ENCODE data around the gene ATG3. TPM values are rescaled to one million over a fixed set of nuclear protein-coding genes. Genes with fewer than 3 reads are reported as not detected.

Gene ATG3
- total RNA-seq, 4 donors from 2014 or later: 24.3 to 82.6 (median 52.8) TPM

DNA sequence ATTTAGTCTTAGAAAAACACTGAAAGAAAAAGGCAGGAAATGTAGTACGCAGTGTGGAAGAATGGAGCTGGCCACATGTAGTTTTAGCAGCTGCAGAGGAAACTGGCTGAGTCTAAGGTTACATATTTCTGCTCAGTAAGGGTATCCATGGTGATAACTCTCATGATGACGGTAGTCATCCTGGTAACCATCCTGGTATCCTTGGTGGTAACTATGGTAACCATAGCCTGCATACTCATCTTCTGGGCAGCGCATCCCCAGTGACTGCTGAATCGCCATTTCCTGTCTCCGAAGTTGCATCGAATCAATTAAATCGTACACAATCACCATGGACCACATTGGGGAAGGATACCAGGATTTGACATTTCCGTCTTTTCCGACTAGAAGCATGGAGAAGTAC lies 43.5 kb upstream of the ATG3 start:
- intact Hi-C loops (cut with DNase I; ENCODE audit: low total_unique reads): no loop called here
- WGBS, 2 donors (ENCODE audit: low coverage in 1 of 2): 73 to 79% methylated on average over 2 to 9 of the region's 9 CpGs
- Histone ChIP-seq H3K9me3 (no peaks in the 10 kb centered on the region), H3K27ac (no peak overlapping the region), H3K4me1 (no peaks in the 10 kb centered on the region), H3K36me3 (no peaks in the 10 kb centered on the region), H3K4me3 (no peak overlapping the region), H3K27me3 (no peaks in the 10 kb centered on the region)
- in situ Hi-C loops (cut with MboI; ENCODE audit: low pct_ligation_motif_present in 1 of 4, low pct_unique_long_range_greater_than_20kb in 1 of 4, low sequenced_read_pairs in 3 of 4): no loop called here
- DNase-seq: no peak
- TF ChIP-seq POLR2AphosphoS5 (IDR thresholded peaks at IDR 0.05): no peak
- no peak for TF ChIP-seq EP300 (IDR thresholded peaks at IDR 0.05; ENCODE audit: low read depth)

DNA sequence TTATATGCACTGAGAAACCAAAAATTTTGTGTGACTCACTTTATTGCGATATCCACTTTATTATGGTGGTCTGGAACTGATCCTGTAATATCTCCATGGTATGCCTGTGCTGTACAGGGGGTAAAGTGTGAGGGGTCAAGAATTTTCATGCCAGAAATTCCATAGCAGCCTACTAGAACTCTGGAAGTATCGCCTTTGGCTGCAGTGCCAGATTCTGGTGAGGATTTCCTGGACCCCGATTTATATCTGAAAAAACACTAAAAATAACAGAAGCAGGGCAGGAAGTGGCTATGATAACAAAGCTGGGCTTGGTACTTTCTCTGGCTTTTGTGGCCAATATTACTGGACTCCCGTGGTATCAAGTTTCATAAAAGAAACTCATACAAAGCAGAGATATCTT lies 42.8 kb upstream of the ATG3 start:
- no peaks in the 10 kb centered on the region for H3K4me1 ChIP-seq
- in situ Hi-C loops (cut with MboI; ENCODE audit: low pct_ligation_motif_present in 1 of 4, low pct_unique_long_range_greater_than_20kb in 1 of 4, low sequenced_read_pairs in 3 of 4) (no loop called here), intact Hi-C loops (cut with DNase I; ENCODE audit: low total_unique reads) (no loop called here)
- H3K27ac ChIP-seq: no peak overlapping the region
- H3K9me3 ChIP-seq: no peaks in the 10 kb centered on the region
- DNase-seq: no peak
- no peak overlapping the region for H3K4me3 ChIP-seq
- no peaks in the 10 kb centered on the region for H3K36me3 ChIP-seq
- WGBS, 2 donors (ENCODE audit: low coverage in 1 of 2): 50 to 55% methylated on average over 4 of the region's 4 CpGs
- H3K27me3 ChIP-seq: no peaks in the 10 kb centered on the region
- TF ChIP-seq POLR2AphosphoS5 (IDR thresholded peaks at IDR 0.05) (no peak), POLR2A (IDR thresholded peaks at IDR 0.05) (no peak), EP300 (IDR thresholded peaks at IDR 0.05; ENCODE audit: low read depth) (no peak)
- TF ChIP-seq, protein P1, sequence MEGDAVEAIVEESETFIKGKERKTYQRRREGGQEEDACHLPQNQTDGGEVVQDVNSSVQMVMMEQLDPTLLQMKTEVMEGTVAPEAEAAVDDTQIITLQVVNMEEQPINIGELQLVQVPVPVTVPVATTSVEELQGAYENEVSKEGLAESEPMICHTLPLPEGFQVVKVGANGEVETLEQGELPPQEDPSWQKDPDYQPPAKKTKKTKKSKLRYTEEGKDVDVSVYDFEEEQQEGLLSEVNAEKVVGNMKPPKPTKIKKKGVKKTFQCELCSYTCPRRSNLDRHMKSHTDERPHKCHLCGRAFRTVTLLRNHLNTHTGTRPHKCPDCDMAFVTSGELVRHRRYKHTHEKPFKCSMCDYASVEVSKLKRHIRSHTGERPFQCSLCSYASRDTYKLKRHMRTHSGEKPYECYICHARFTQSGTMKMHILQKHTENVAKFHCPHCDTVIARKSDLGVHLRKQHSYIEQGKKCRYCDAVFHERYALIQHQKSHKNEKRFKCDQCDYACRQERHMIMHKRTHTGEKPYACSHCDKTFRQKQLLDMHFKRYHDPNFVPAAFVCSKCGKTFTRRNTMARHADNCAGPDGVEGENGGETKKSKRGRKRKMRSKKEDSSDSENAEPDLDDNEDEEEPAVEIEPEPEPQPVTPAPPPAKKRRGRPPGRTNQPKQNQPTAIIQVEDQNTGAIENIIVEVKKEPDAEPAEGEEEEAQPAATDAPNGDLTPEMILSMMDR (IDR thresholded peaks at IDR 0.05): no peak

DNA sequence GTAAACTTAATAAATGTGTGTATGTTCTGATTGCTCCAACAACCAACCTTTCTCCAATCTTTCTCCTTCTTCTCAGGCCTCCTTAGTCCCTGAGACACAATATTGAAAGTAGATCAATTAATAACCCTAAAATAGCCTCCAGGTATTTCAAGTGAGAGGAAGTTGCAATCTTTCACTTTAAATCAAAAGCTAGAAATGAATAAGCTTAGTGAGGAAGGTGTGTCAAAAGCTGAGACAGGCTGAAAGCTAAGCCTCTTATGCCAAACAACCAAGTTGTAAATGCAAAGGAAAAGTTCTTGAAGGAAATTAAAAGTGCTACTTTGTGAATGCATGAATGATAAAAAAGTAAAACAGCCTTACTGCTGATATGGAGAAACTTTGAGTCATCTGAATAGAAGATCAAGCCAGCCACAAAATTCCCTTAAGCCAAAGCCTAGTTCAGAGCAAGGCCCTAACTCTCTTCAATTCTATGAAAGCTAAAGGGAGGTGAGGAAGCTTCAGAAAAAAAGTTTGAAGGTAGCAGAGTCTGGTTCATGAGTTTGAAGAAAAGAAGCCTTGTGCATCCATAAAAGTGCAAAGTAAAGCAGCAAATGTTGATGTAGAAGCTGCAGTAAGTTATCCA lies 40.6 kb upstream of the ATG3 start:
- Histone ChIP-seq H3K27ac (no peak overlapping the region), H3K27me3 (no peaks in the 10 kb centered on the region), H3K9me3 (no peaks in the 10 kb centered on the region), H3K36me3 (no peaks in the 10 kb centered on the region), H3K4me3 (no peak overlapping the region), H3K4me1 (no peaks in the 10 kb centered on the region)
- no peak for DNase-seq
- in situ Hi-C loops (cut with MboI; ENCODE audit: low pct_ligation_motif_present in 1 of 4, low pct_unique_long_range_greater_than_20kb in 1 of 4, low sequenced_read_pairs in 3 of 4) (no loop called here), intact Hi-C loops (cut with DNase I; ENCODE audit: low total_unique reads) (no loop called here)
- TF ChIP-seq EP300 (IDR thresholded peaks at IDR 0.05; ENCODE audit: low read depth) (no peak), POLR2A (IDR thresholded peaks at IDR 0.05) (no peak), POLR2AphosphoS5 (IDR thresholded peaks at IDR 0.05) (no peak)
- TF ChIP-seq, protein P1 (IDR thresholded peaks at IDR 0.05): no peak

DNA sequence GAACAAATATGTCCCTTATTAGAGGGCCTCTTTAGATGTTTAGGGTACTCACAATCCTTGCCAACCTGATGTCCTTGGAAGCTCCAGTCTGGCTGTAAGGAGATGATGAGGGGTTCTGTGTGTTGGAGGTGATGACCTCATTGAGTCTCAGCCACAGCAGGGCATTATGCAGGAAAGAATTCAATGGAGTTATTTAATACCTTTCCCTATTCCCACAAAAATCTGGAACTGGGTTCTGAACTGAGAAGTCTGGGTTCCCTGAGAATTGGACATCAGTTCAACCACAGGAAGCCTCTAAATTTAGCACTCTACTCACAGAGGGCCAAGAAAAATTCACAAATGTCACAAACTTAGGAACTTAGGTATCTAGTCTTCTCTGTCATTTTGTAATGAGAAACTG lies 37.0 kb upstream of the ATG3 start:
- Histone ChIP-seq H3K27ac (no peak overlapping the region), H3K27me3 (no peaks in the 10 kb centered on the region), H3K4me3 (no peak overlapping the region), H3K36me3 (peaks cover 0 to under 1% (median 0%) of the 10 kb centered on the region in 4 donors), H3K9me3 (no peaks in the 10 kb centered on the region), H3K4me1 (no peaks in the 10 kb centered on the region)
- intact Hi-C loops (cut with DNase I; ENCODE audit: low total_unique reads) (no loop called here), in situ Hi-C loops (cut with MboI; ENCODE audit: low pct_ligation_motif_present in 1 of 4, low pct_unique_long_range_greater_than_20kb in 1 of 4, low sequenced_read_pairs in 3 of 4) (no loop called here)
- TF ChIP-seq POLR2A (IDR thresholded peaks at IDR 0.05): no peak
- TF ChIP-seq, protein P1 (IDR thresholded peaks at IDR 0.05): no peak
- no peak for TF ChIP-seq POLR2AphosphoS5 (IDR thresholded peaks at IDR 0.05)
- TF ChIP-seq EP300 (IDR thresholded peaks at IDR 0.05; ENCODE audit: low read depth): no peak
- no peak for DNase-seq

DNA sequence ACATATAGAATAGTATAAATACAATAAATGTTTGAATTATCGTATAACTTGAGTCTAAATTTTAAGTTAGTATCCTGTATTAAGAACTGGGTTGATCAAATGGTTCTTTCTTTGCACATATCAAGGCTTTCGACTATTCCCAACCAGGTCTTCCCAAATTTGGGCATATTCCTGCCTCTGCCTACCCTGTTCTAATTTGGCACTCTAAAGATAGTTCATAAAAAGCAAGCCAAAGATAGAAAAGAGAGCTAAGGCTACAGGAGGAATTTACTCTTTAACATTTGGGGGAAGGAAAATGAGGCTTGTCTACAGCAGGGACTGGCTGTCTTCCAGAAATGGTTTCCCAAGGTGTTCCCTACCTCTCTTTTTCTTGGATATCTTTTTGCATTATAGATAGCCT lies 36.2 kb upstream of the ATG3 start:
- Histone ChIP-seq H3K27ac (no peak overlapping the region), H3K4me1 (no peaks in the 10 kb centered on the region), H3K4me3 (no peak overlapping the region), H3K9me3 (no peaks in the 10 kb centered on the region), H3K36me3 (peaks cover 0 to 5% (median 0%) of the 10 kb centered on the region in 4 donors), H3K27me3 (no peaks in the 10 kb centered on the region)
- TF ChIP-seq EP300 (IDR thresholded peaks at IDR 0.05; ENCODE audit: low read depth): no peak
- TF ChIP-seq POLR2A (IDR thresholded peaks at IDR 0.05): no peak
- no peak for TF ChIP-seq POLR2AphosphoS5 (IDR thresholded peaks at IDR 0.05)
- TF ChIP-seq, protein P1 (IDR thresholded peaks at IDR 0.05): no peak
- DNase-seq: no peak
- in situ Hi-C loops (cut with MboI; ENCODE audit: low pct_ligation_motif_present in 1 of 4, low pct_unique_long_range_greater_than_20kb in 1 of 4, low sequenced_read_pairs in 3 of 4): no loop called here
- intact Hi-C loops (cut with DNase I; ENCODE audit: low total_unique reads): no loop called here
- WGBS, 2 donors (ENCODE audit: low coverage in 1 of 2): 83 to 100% methylated on average over 2 of the region's 2 CpGs

All from transverse colon (tissue), 4 donors.